CD4-positive, alpha-beta memory T cell (primary cell): ENCODE data around the gene NAGA. TPM values are rescaled to one million over a fixed set of nuclear protein-coding genes. Genes with fewer than 3 reads are reported as not detected.

Source experiments
- CTCF ChIA-PET: fragments of 350-600 bp; sonication (Branson Sonifier 250); formaldehyde crosslinking; loops from one replicate; lab custom pipeline; 2021; ENCODE audit warnings: inconsistent platforms; ENCODE audit not compliant: partially characterized antibody; lab: Charles Lee
- POLR2A ChIA-PET: fragments of 350-600 bp; sonication (Branson Sonifier 250); formaldehyde crosslinking; loops from one replicate; lab custom pipeline; 2021; ENCODE audit not compliant: partially characterized antibody; lab: Charles Lee
- DNase-seq, 5 donors: peaks; one replicate each; pipeline versions ENCODE4 v3.0.0 to v3.0.0-alpha.2; 2020 to 2022; ENCODE audit warnings: mixed read lengths in 1 of 5
- H3K27ac ChIP-seq: one replicate; pipeline ENCODE4 v1.7.0; 2013; ENCODE audit warnings: low read depth, low read length
- H3K27me3 ChIP-seq: 2 replicates; pipeline ENCODE4 v1.7.0; 2013; ENCODE audit warnings: mild to moderate bottlenecking, low read length, moderate library complexity; ENCODE audit not compliant: insufficient read depth
- H3K36me3 ChIP-seq: 2 replicates; pipeline ENCODE4 v1.7.0; 2013; ENCODE audit warnings: mild to moderate bottlenecking, low read length, moderate library complexity; ENCODE audit not compliant: insufficient read depth
- H3K4me1 ChIP-seq: 2 replicates; pipeline ENCODE4 v1.7.0; 2013; ENCODE audit warnings: mild to moderate bottlenecking, low read length, moderate library complexity; ENCODE audit not compliant: insufficient read depth
- H3K4me3 ChIP-seq, 2 donors: one replicate each; pipeline ENCODE4 v1.7.0; 2013; ENCODE audit warnings: low read length in 2 of 2, mild to moderate bottlenecking in 1 of 2
- H3K9me3 ChIP-seq, 2 donors: one replicate each; pipeline ENCODE4 v1.7.0; 2013; ENCODE audit warnings: low read length in 2 of 2, control low read depth in 1 of 2; ENCODE audit not compliant: control insufficient read depth in 1 of 2
- H3K27ac Mint-ChIP-seq, 7 donors: one replicate each; pipeline ENCODE4 v1.8.0; 2020 to 2021; ENCODE audit warnings: mixed read lengths in 7 of 7, mild to moderate bottlenecking in 6 of 7, inconsistent platforms in 3 of 7, moderate library complexity in 3 of 7
- H3K27me3 Mint-ChIP-seq, 2 donors: one replicate each; pipeline ENCODE4 v1.8.0; 2020 to 2021; ENCODE audit warnings: mixed read lengths in 2 of 2
- H3K36me3 Mint-ChIP-seq, 2 donors: one replicate each; pipeline ENCODE4 v1.8.0; 2020 to 2021; ENCODE audit warnings: mixed read lengths in 2 of 2, inconsistent platforms in 1 of 2, mild to moderate bottlenecking in 1 of 2
- H3K4me1 Mint-ChIP-seq, 4 donors: one replicate each; pipeline ENCODE4 v1.8.0; 2020 to 2021; ENCODE audit warnings: mixed read lengths in 4 of 4, mild to moderate bottlenecking in 1 of 4
- H3K4me3 Mint-ChIP-seq, 8 donors: one replicate each; pipeline ENCODE4 v1.8.0; 2020 to 2021; ENCODE audit warnings: mixed read lengths in 8 of 8, mild to moderate bottlenecking in 7 of 8, moderate library complexity in 6 of 8, inconsistent platforms in 3 of 8
- H3K9me3 Mint-ChIP-seq, 8 donors: one replicate each; pipeline ENCODE4 v1.8.0; 2020 to 2021; ENCODE audit warnings: mixed read lengths in 8 of 8, mild to moderate bottlenecking in 5 of 8, inconsistent platforms in 3 of 8, moderate library complexity in 1 of 8
- intact Hi-C: fragments of 100-400 bp; cut with micrococcal nuclease; formaldehyde crosslinking; loops from one replicate; pipeline ENCODE4 v1.15.1; 2023
- polyA plus RNA-seq, 2 donors: library from polyadenylated mRNA; unstranded; fragments of 300-500 nt; fragmentation: Illumina TruSeq; gene quantifications; one replicate each; pipeline ENCODE4 v1.2.3, GENCODE V29; 2021
- total RNA-seq, 2 experiments: library from RNA; stranded (reverse); gene quantifications; one replicate each; pipeline ENCODE4 v1.2.3, GENCODE V29; 2021

Gene NAGA
- total and polyA plus RNA-seq, 4 experiments from 2014 or later, result 13.9 to 25.4 (median 16.3) TPM

GRCh38 chr22:42026705-42027104 is 43.9 kb downstream of the NAGA start:
- Mint-ChIP-seq H3K27ac (no peak overlapping the region), H3K4me3 (no peak overlapping the region), H3K27me3 (no peaks in the 10 kb centered on the region), H3K9me3 (no peaks in the 10 kb centered on the region), H3K36me3 (no peaks in the 10 kb centered on the region), H3K4me1 (peaks cover 12 to 29% (median 18%) of the 10 kb centered on the region in 4 donors)
- Histone ChIP-seq H3K36me3 (no peaks in the 10 kb centered on the region), H3K27ac (no peak overlapping the region), H3K27me3 (no peaks in the 10 kb centered on the region), H3K9me3 (no peaks in the 10 kb centered on the region), H3K4me3 (no peak overlapping the region), H3K4me1 (peaks cover 24% of the 10 kb centered on the region)
- ChIA-PET POLR2A (no interaction called here), CTCF (no interaction called here)
- intact Hi-C loops, result no loop called here
- DNase-seq, result no peak

DNA sequence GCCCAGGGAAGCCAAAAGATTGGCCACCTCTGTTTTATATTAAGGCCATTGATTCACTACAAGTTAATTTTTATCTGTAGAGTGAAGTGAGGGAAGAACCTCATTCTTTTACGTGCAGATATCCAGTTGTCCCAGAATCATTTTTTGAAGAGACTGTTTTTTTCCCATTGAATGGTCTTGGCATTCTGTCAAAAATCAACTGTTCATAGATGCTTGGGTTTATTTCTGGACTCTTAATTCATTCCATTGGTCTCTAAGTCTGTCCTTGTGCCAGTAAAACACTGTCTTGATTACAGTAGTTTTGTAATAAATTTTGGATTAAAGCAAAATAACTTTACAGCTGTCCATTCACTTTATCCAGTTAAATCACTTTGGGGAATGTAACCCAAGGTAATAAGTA is 45.2 kb downstream of the NAGA start:
- no peak overlapping the region for H3K4me3 ChIP-seq
- no peaks in the 10 kb centered on the region for H3K27me3 Mint-ChIP-seq
- H3K27ac Mint-ChIP-seq, result no peak overlapping the region
- peaks cover 13% of the 10 kb centered on the region for H3K4me1 ChIP-seq
- intact Hi-C loops, result no loop called here
- no peaks in the 10 kb centered on the region for H3K36me3 Mint-ChIP-seq
- no peak overlapping the region for H3K4me3 Mint-ChIP-seq
- no peak for DNase-seq
- no peaks in the 10 kb centered on the region for H3K9me3 ChIP-seq
- H3K4me1 Mint-ChIP-seq, result peaks cover 7 to 16% (median 13%) of the 10 kb centered on the region in 4 donors
- ChIA-PET CTCF (interaction anchor here (0.7 to 0.8 kb wide), 2 partner anchors 9 to 19 kb away, joined by 3 to 4 read pairs; no protein-coding TSS in a partner anchor), POLR2A (interaction anchor here (1.1 to 1.4 kb wide), 2 partner anchors 55 to 65 kb away, joined by 4 to 5 read pairs; partner anchors contain the start of gene NDUFA6)
- no peak overlapping the region for H3K27ac ChIP-seq
- no peaks in the 10 kb centered on the region for H3K27me3 ChIP-seq
- no peaks in the 10 kb centered on the region for H3K9me3 Mint-ChIP-seq
- no peaks in the 10 kb centered on the region for H3K36me3 ChIP-seq

DNA sequence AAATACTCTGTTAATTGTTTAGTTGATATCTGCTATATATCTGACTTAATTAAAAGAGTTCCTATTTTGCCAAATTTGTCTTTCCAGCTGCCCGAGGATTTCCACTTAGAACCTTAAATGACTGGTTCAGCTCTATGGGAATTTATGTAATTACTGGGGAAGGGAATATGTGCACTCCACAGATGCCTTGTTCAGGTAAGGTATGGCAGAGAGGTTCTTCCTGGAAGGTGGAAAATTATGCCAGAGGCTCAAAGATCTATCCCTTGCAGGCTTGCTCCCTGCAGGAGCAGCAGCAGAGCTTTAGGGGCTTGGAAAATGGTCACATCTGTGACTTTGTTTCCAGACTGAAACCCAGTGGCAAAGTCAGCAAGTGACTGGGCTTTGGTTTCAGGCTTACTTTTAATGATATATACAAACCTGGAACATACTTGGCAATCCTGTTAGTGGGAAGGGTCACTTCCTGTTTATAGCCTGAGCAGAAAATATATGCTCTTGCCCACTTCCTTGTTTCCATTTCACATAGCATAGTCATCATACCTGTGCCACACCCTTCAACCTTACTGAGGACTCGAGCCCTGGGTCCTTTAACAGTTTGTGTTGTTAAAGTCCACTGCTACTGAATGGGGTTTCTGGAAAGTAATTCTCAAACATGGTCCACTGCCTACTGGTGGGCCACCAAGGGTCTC is 48.3 kb downstream of the NAGA start:
- Mint-ChIP-seq H3K27me3 (peaks cover 0 to 2% of the 10 kb centered on the region in 2 donors), H3K9me3 (no peaks in the 10 kb centered on the region), H3K36me3 (no peaks in the 10 kb centered on the region), H3K4me3 (peak overlapping the region in 4 of 8 donors; percentile 2 to 37 (median 12)), H3K4me1 (peaks cover 7 to 16% (median 12%) of the 10 kb centered on the region in 4 donors), H3K27ac (peak overlapping the region in 2 of 7 donors; percentile 51 to 70)
- intact Hi-C loops, result no loop called here
- H3K4me1 ChIP-seq, result peaks cover 13% of the 10 kb centered on the region
- H3K9me3 ChIP-seq, result no peaks in the 10 kb centered on the region
- no peaks in the 10 kb centered on the region for H3K36me3 ChIP-seq
- H3K27ac ChIP-seq, result no peak overlapping the region
- no peak for DNase-seq
- no peaks in the 10 kb centered on the region for H3K27me3 ChIP-seq
- POLR2A ChIA-PET, result interaction anchor here (0.9 to 1.6 kb wide), 3 partner anchors 24 to 58 kb away, joined by 3 to 5 read pairs (median 3); partner anchors contain the start of genes SMDT1 and WBP2NL
- CTCF ChIA-PET, result no interaction called here
- no peak overlapping the region for H3K4me3 ChIP-seq

DNA sequence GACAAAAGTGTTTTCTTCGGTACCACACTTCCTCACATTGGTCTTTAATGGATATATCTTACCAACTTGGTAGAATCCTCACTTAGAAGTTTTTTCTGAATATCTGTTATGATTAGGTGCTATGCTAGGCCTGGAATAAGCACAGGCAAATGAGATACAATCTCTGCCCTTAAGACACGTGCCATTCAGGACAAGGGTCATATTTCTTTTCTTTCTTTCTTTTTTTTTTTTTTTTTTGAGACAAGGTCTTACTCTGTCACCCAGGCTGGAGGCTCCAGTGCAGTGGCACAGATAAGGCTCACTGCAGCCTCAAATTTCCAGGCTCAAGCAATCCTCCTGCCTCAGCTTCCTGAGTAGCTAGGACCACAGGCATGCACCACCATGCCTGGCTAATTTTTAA is 49.0 kb downstream of the NAGA start:
- intact Hi-C loops, result no loop called here
- Histone ChIP-seq H3K27ac (no peak overlapping the region), H3K4me3 (no peak overlapping the region), H3K4me1 (peaks cover 13% of the 10 kb centered on the region), H3K9me3 (no peaks in the 10 kb centered on the region), H3K27me3 (no peaks in the 10 kb centered on the region), H3K36me3 (no peaks in the 10 kb centered on the region)
- H3K27ac Mint-ChIP-seq, result no peak overlapping the region
- H3K4me3 Mint-ChIP-seq, result no peak overlapping the region
- CTCF ChIA-PET, result no interaction called here
- peaks cover 0 to 2% of the 10 kb centered on the region in 2 donors for H3K27me3 Mint-ChIP-seq
- H3K9me3 Mint-ChIP-seq, result no peaks in the 10 kb centered on the region
- no peaks in the 10 kb centered on the region for H3K36me3 Mint-ChIP-seq
- peaks cover 7 to 16% (median 12%) of the 10 kb centered on the region in 4 donors for H3K4me1 Mint-ChIP-seq
- POLR2A ChIA-PET, result interaction anchor here (1.6 kb wide), 1 partner anchor 23 kb away, joined by 5 read pairs; the partner anchor contains the start of gene WBP2NL
- no peak for DNase-seq

GRCh38 chr22:42018224-42018623 is 52.4 kb downstream of the NAGA start:
- Mint-ChIP-seq H3K4me3 (no peak overlapping the region), H3K36me3 (peaks cover 2 to 3% of the 10 kb centered on the region in 2 donors), H3K27ac (no peak overlapping the region), H3K4me1 (peaks cover 7 to 10% (median 9%) of the 10 kb centered on the region in 4 donors), H3K27me3 (peaks cover 0 to 4% of the 10 kb centered on the region in 2 donors), H3K9me3 (peaks cover 0 to 3% (median 0%) of the 10 kb centered on the region in 8 donors)
- ChIA-PET CTCF (no interaction called here), POLR2A (no interaction called here)
- H3K27me3 ChIP-seq, result no peaks in the 10 kb centered on the region
- no peaks in the 10 kb centered on the region for H3K9me3 ChIP-seq
- no peaks in the 10 kb centered on the region for H3K36me3 ChIP-seq
- H3K4me1 ChIP-seq, result peaks cover 13% of the 10 kb centered on the region
- DNase-seq, result no peak
- no peak overlapping the region for H3K27ac ChIP-seq
- intact Hi-C loops, result no loop called here
- no peak overlapping the region for H3K4me3 ChIP-seq

GRCh38 chr22:42016111-42016510 is 54.5 kb downstream of the NAGA start:
- Histone ChIP-seq H3K4me1 (no peaks in the 10 kb centered on the region), H3K27me3 (no peaks in the 10 kb centered on the region), H3K27ac (no peak overlapping the region), H3K36me3 (no peaks in the 10 kb centered on the region), H3K4me3 (no peak overlapping the region), H3K9me3 (no peaks in the 10 kb centered on the region)
- H3K36me3 Mint-ChIP-seq, result peaks cover 3% of the 10 kb centered on the region in 2 donors
- CTCF ChIA-PET, result interaction anchor here (0.7 to 0.9 kb wide), 2 partner anchors 9 to 15 kb away, joined by 3 to 4 read pairs; no protein-coding TSS in a partner anchor
- POLR2A ChIA-PET, result interaction anchor here (0.8 kb wide), 1 partner anchor 9 kb away, joined by 3 read pairs; no protein-coding TSS in a partner anchor
- peaks cover 0 to 4% of the 10 kb centered on the region in 2 donors for H3K27me3 Mint-ChIP-seq
- H3K27ac Mint-ChIP-seq, result no peak overlapping the region
- H3K9me3 Mint-ChIP-seq, result peaks cover 0 to 14% (median 10%) of the 10 kb centered on the region in 8 donors
- H3K4me3 Mint-ChIP-seq, result no peak overlapping the region
- intact Hi-C loops, result no loop called here
- no peaks in the 10 kb centered on the region for H3K4me1 Mint-ChIP-seq
- DNase-seq, result no peak

DNA sequence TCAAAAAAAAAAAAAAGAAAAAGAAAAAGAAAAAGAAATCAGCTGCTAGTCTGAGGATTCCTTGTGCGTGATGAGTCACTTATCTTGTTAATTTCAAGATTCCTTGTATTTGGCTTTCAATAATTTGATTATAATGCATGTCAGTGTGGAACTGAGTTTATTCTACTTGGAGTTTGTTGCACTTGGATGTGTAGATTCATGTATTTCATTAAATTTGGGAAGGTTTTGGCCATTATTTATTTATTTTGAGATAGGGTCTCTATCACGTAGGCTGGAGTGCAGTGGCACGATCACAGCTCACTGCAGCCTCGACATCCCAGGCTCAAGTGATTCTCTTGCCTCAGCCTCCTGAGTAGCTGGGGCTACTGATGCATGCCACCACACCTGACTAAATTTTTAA is 57.2 kb downstream of the NAGA start:
- peaks cover 0 to 33% (median 28%) of the 10 kb centered on the region in 8 donors for H3K9me3 Mint-ChIP-seq
- Histone ChIP-seq H3K4me1 (no peaks in the 10 kb centered on the region), H3K4me3 (no peak overlapping the region), H3K27ac (no peak overlapping the region), H3K9me3 (no peaks in the 10 kb centered on the region), H3K36me3 (no peaks in the 10 kb centered on the region), H3K27me3 (no peaks in the 10 kb centered on the region)
- no peak overlapping the region for H3K27ac Mint-ChIP-seq
- peaks cover 3 to 10% of the 10 kb centered on the region in 2 donors for H3K27me3 Mint-ChIP-seq
- ChIA-PET POLR2A (no interaction called here), CTCF (no interaction called here)
- peaks cover 3% of the 10 kb centered on the region in 2 donors for H3K36me3 Mint-ChIP-seq
- H3K4me3 Mint-ChIP-seq, result no peak overlapping the region
- no peaks in the 10 kb centered on the region for H3K4me1 Mint-ChIP-seq
- intact Hi-C loops, result no loop called here
- no peak for DNase-seq
